HEK293 (cell line): ENCODE measurements around the gene TXLNA.

Experiments
- CTCF ChIA-PET: fragments of 350-600 bp; formaldehyde crosslinking; extraction: SDS; loops from one replicate; lab custom pipeline; 2021; ENCODE audit warnings: antibody characterized with exemption; lab: Yijun Ruan, JAX
- POLR2A ChIA-PET: fragments of 300-600 bp; formaldehyde crosslinking; extraction: SDS; loops from one replicate; lab custom pipeline; 2020; ENCODE audit warnings: antibody characterized with exemption, inconsistent platforms; lab: Yijun Ruan, JAX
- H3K27ac ChIP-seq: fragments of 200-500 bp; sonication (Bioruptor generic); 2 replicates; pipeline ENCODE4 v1.5.1; 2014; ENCODE audit warnings: low read depth, low read length, control low read depth, inconsistent platforms; ENCODE audit errors: extremely low read depth
- H3K36me3 ChIP-seq, 2 experiments: fragments of 200-500 bp in 1 of 2; sonication (Bioruptor generic) in 1 of 2; 1 replicate in 1 of 2; 2 replicates in 1 of 2; pipeline ENCODE4 v1.5.1; 2014 to 2017; ENCODE audit warnings: inconsistent platforms in 2 of 2, low read length in 2 of 2; ENCODE audit not compliant: control insufficient read depth in 2 of 2, insufficient read depth in 1 of 2
- H3K4me1 ChIP-seq: fragments of 200-500 bp; sonication (Bioruptor generic); 2 replicates; pipeline ENCODE4 v1.5.1; 2014; ENCODE audit warnings: mild to moderate bottlenecking, low read length, inconsistent platforms; ENCODE audit not compliant: control insufficient read depth, insufficient read depth
- H3K4me3 ChIP-seq: 2 replicates; pipeline ENCODE4 v1.5.1; 2011; ENCODE audit warnings: low read depth, mild to moderate bottlenecking, control low read depth, low read length, moderate library complexity
- H3K9me3 ChIP-seq: fragments of 200-500 bp; sonication (Bioruptor generic); 2 replicates; pipeline ENCODE4 v1.5.1; 2014; ENCODE audit warnings: low read depth, low read length, inconsistent platforms; ENCODE audit not compliant: control insufficient read depth, insufficient read depth
- KLF1 ChIP-seq: fragments of 450-650 bp; formaldehyde crosslinking; IDR thresholded peaks from 2 replicates; pipeline ENCODE4 v1.5.1; 2016; ENCODE audit warnings: missing biosample characterization, missing genetic modification characterization
- ZBTB17 ChIP-seq: fragments of 450-650 bp; formaldehyde crosslinking; IDR thresholded peaks from 2 replicates; pipeline ENCODE4 v1.5.1; 2016; ENCODE audit warnings: missing biosample characterization, missing genetic modification characterization
- ZFP41 ChIP-seq: fragments of 450-650 bp; formaldehyde crosslinking; IDR thresholded peaks from 2 replicates; pipeline ENCODE4 v1.5.1; 2016; ENCODE audit warnings: missing biosample characterization, missing genetic modification characterization, borderline replicate concordance
- ZNF140 ChIP-seq: fragments of 450-650 bp; formaldehyde crosslinking; IDR thresholded peaks from 2 replicates; pipeline ENCODE4 v1.5.1; 2016; ENCODE audit warnings: missing biosample characterization, missing genetic modification characterization
- ZNF157 ChIP-seq: fragments of 450-650 bp; formaldehyde crosslinking; IDR thresholded peaks from 2 replicates; pipeline ENCODE4 v1.5.1; 2016; ENCODE audit warnings: missing biosample characterization, missing genetic modification characterization
- ZNF19 ChIP-seq: fragments of 450-650 bp; formaldehyde crosslinking; IDR thresholded peaks from 2 replicates; pipeline ENCODE4; 2016; ENCODE audit warnings: missing biosample characterization, missing genetic modification characterization, low read depth
- ZNF2 ChIP-seq: fragments of 450-650 bp; formaldehyde crosslinking; IDR thresholded peaks from 2 replicates; pipeline ENCODE4 v1.5.1; 2016; ENCODE audit warnings: missing biosample characterization, missing genetic modification characterization
- ZNF76 ChIP-seq: fragments of 450-650 bp; formaldehyde crosslinking; IDR thresholded peaks from 2 replicates; pipeline ENCODE4; 2016; ENCODE audit warnings: low read depth, missing biosample characterization, missing genetic modification characterization, borderline replicate concordance
- ZXDB ChIP-seq: fragments of 450-650 bp; formaldehyde crosslinking; IDR thresholded peaks from 2 replicates; pipeline ENCODE4 v1.5.1; 2016; ENCODE audit warnings: missing biosample characterization, missing genetic modification characterization
- TF ChIP-seq, protein P1 (sequence below): fragments of 450-650 bp; formaldehyde crosslinking; optimal IDR thresholded peaks from 2 replicates; pipeline ENCODE3; 2016; ENCODE audit warnings: missing biosample characterization, mild to moderate bottlenecking, missing genetic modification characterization
- TF ChIP-seq, protein P2 (sequence below): fragments of 450-650 bp; formaldehyde crosslinking; IDR thresholded peaks from 2 replicates; pipeline ENCODE4 v1.5.0; 2017; ENCODE audit warnings: missing biosample characterization, missing genetic modification characterization, borderline replicate concordance
- TF ChIP-seq, protein P3 (sequence below): fragments of 450-650 bp; formaldehyde crosslinking; IDR thresholded peaks from 2 replicates; pipeline ENCODE4 v1.5.1; 2016; ENCODE audit warnings: missing biosample characterization, missing genetic modification characterization
- TF ChIP-seq, protein P4 (sequence below): fragments of 450-650 bp; formaldehyde crosslinking; IDR thresholded peaks from 2 replicates; pipeline ENCODE4; 2016; ENCODE audit warnings: missing biosample characterization, missing genetic modification characterization
- TF ChIP-seq, protein P5 (sequence below): fragments of 450-650 bp; formaldehyde crosslinking; IDR thresholded peaks from 2 replicates; pipeline ENCODE4 v1.5.1; 2016; ENCODE audit warnings: missing biosample characterization, missing genetic modification characterization
- TF ChIP-seq, protein P6 (sequence below): fragments of 450-650 bp; formaldehyde crosslinking; conservative IDR thresholded peaks from 2 replicates; pipeline ENCODE4 v1.5.1; 2016; ENCODE audit warnings: low read depth, missing biosample characterization, missing genetic modification characterization
- TF ChIP-seq, protein P7 (sequence below): fragments of 450-650 bp; formaldehyde crosslinking; IDR thresholded peaks from 2 replicates; pipeline ENCODE4 v1.5.1; 2016; ENCODE audit warnings: missing biosample characterization, missing genetic modification characterization
- TF ChIP-seq, protein P8 (sequence below): fragments of 450-650 bp; formaldehyde crosslinking; IDR thresholded peaks from 2 replicates; pipeline ENCODE4 v1.5.1; 2016; ENCODE audit warnings: missing biosample characterization, missing genetic modification characterization

TXLNA gene

DNA sequence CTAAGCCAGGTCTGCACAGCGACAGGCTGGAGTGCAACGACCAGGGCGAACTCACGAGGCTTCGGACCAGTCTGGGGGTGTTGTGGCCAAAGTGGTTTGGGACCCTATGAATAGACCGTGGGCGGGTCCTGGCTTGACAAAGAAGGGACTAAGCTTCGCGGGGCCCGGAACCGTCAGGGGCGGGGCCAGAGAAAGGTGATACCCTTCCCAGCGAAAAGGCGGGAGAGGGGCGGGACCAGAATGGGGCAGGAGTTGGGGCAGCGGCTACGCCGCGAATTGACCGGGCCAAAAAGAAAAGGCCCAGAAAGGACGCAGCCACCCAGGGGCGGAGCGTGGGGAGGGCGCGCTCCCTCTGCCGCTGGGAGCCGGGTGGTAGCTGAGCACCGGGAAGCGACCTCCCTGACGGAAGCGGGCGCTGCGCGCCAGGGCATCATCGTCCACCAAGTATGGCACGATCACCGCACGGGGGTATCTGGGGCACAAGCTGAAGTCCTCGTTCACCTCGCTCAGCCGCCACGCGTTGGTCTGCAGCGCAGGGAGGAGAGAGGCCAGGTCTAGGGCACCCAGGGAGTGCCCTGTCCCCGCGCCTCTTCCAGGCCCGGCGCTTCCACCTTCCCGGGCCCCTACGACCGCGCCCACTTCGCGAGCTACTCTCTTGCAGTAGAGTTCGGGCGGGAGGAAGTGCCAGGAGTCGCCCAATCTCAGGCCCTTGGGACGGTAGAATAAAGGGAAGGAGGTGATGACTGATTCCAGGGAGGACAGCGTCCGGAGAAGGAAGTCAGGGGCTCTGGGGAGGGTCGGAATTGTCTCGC is 60.9 kb downstream of the TXLNA start (continued):
- TF ChIP-seq ZXDB (tag by site-specific recombination) (0 out of 2 replicates have a peak, but pooled peaks have one; percentile 25), ZNF140 (tag by site-specific recombination) (peak; percentile 30; the same call in 1 of the 2 replicates), KLF1 (tag by site-specific recombination) (peak; percentile 34; the same call in 1 of the 2 replicates)
- TF ChIP-seq, protein P1, sequence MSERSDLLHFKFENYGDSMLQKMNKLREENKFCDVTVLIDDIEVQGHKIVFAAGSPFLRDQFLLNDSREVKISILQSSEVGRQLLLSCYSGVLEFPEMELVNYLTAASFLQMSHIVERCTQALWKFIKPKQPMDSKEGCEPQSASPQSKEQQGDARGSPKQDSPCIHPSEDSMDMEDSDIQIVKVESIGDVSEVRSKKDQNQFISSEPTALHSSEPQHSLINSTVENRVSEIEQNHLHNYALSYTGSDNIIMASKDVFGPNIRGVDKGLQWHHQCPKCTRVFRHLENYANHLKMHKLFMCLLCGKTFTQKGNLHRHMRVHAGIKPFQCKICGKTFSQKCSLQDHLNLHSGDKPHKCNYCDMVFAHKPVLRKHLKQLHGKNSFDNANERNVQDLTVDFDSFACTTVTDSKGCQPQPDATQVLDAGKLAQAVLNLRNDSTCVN (tag by site-specific recombination): peak; percentile 40

DNA sequence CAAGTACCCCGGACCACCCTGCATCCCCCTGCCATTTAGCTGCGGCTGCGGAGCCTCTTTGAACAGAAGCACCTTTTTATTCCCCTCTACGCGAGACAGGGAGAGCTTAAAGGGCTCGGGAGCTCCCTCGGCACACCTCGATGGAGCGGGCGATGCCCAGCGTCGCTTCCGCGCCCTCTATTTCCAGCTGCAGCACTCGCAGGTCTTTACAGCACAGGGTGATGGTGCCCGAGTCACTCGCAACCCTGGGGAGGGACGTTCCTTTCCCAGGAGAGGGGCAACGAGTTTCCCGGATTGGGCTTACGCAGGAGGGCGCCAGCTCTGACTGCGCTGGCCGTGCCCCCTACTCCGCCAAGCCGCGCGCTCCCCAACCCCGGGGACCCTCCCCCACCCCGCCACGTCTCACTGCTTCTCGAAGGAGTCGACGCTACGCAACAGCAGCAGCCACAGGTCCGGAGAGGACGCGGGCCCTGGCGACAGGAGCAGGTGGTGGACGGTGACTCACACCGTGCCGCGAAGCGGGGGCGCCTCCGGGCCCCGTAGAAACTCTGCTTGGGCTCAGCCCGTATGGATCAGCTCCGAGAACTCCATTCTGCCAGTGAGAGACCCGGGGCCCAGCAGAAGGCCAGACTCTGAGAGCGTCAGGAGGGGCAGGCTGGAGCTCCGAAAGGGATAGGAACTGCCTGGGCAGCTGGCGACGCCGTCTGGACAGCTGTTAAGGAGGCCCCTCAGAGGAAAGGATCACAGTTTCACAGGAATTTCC is 61.7 kb downstream of the TXLNA start:
- CTCF ChIA-PET: interaction anchor here (0.6 to 5.9 kb wide), 4 partner anchors 7 to 13 kb away, joined by 3 to 33 read pairs (median 4); partner anchors contain the start of gene FAM167B
- Histone ChIP-seq H3K9me3 (no peaks in the 10 kb centered on the region), H3K4me1 (no peaks in the 10 kb centered on the region), H3K36me3 (no peaks in the 10 kb centered on the region), H3K4me3 (no peak overlapping the region), H3K27ac (no peak overlapping the region)
- POLR2A ChIA-PET: interaction anchor here (0.6 to 1.6 kb wide), 3 partner anchors 10 to 62 kb away, joined by 3 to 6 read pairs (median 5); partner anchors contain the start of gene TXLNA
- TF ChIP-seq ZNF76 (tag by site-specific recombination): no peak
- no peak for TF ChIP-seq ZNF2 (tag by site-specific recombination)
- TF ChIP-seq, protein P2, sequence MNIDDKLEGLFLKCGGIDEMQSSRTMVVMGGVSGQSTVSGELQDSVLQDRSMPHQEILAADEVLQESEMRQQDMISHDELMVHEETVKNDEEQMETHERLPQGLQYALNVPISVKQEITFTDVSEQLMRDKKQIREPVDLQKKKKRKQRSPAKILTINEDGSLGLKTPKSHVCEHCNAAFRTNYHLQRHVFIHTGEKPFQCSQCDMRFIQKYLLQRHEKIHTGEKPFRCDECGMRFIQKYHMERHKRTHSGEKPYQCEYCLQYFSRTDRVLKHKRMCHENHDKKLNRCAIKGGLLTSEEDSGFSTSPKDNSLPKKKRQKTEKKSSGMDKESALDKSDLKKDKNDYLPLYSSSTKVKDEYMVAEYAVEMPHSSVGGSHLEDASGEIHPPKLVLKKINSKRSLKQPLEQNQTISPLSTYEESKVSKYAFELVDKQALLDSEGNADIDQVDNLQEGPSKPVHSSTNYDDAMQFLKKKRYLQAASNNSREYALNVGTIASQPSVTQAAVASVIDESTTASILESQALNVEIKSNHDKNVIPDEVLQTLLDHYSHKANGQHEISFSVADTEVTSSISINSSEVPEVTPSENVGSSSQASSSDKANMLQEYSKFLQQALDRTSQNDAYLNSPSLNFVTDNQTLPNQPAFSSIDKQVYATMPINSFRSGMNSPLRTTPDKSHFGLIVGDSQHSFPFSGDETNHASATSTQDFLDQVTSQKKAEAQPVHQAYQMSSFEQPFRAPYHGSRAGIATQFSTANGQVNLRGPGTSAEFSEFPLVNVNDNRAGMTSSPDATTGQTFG (tag by site-specific recombination): no peak
- TF ChIP-seq, protein P3, sequence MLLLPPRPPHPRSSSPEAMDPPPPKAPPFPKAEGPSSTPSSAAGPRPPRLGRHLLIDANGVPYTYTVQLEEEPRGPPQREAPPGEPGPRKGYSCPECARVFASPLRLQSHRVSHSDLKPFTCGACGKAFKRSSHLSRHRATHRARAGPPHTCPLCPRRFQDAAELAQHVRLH (tag by site-specific recombination): no peak
- TF ChIP-seq, protein P4, sequence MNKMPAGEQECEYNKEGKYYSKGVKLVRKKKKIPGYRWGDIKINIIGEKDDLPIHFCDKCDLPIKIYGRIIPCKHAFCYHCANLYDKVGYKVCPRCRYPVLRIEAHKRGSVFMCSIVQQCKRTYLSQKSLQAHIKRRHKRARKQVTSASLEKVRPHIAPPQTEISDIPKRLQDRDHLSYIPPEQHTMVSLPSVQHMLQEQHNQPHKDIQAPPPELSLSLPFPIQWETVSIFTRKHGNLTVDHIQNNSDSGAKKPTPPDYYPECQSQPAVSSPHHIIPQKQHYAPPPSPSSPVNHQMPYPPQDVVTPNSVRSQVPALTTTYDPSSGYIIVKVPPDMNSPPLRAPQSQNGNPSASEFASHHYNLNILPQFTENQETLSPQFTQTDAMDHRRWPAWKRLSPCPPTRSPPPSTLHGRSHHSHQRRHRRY (tag by site-specific recombination): no peak
- TF ChIP-seq, protein P5, sequence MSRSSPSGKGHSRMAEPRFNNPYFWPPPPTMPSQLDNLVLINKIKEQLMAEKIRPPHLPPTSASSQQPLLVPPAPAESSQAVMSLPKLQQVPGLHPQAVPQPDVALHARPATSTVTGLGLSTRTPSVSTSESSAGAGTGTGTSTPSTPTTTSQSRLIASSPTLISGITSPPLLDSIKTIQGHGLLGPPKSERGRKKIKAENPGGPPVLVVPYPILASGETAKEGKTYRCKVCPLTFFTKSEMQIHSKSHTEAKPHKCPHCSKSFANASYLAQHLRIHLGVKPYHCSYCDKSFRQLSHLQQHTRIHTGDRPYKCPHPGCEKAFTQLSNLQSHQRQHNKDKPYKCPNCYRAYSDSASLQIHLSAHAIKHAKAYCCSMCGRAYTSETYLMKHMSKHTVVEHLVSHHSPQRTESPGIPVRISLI (tag by site-specific recombination): no peak
- no peak for TF ChIP-seq ZBTB17 (tag by site-specific recombination)
- TF ChIP-seq ZNF19 (tag by site-specific recombination): no peak
- no peak for TF ChIP-seq ZFP41 (tag by site-specific recombination)
- TF ChIP-seq ZNF157: no peak
- TF ChIP-seq, protein P6, sequence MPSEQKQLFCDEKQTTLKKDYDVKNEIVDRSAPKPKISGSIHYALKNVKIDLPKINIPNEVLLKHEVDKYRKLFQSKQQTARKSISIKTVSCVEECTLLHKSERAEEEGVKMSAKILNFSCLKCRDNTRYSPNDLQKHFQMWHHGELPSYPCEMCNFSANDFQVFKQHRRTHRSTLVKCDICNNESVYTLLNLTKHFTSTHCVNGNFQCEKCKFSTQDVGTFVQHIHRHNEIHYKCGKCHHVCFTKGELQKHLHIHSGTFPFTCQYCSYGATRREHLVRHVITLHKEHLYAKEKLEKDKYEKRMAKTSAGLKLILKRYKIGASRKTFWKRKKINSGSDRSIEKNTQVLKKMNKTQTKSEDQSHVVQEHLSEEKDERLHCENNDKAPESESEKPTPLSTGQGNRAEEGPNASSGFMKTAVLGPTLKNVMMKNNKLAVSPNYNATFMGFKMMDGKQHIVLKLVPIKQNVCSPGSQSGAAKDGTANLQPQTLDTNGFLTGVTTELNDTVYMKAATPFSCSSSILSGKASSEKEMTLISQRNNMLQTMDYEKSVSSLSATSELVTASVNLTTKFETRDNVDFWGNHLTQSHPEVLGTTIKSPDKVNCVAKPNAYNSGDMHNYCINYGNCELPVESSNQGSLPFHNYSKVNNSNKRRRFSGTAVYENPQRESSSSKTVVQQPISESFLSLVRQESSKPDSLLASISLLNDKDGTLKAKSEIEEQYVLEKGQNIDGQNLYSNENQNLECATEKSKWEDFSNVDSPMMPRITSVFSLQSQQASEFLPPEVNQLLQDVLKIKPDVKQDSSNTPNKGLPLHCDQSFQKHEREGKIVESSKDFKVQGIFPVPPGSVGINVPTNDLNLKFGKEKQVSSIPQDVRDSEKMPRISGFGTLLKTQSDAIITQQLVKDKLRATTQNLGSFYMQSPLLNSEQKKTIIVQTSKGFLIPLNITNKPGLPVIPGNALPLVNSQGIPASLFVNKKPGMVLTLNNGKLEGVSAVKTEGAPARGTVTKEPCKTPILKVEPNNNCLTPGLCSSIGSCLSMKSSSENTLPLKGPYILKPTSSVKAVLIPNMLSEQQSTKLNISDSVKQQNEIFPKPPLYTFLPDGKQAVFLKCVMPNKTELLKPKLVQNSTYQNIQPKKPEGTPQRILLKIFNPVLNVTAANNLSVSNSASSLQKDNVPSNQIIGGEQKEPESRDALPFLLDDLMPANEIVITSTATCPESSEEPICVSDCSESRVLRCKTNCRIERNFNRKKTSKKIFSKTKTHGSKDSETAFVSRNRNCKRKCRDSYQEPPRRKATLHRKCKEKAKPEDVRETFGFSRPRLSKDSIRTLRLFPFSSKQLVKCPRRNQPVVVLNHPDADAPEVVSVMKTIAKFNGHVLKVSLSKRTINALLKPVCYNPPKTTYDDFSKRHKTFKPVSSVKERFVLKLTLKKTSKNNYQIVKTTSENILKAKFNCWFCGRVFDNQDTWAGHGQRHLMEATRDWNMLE (tag by site-specific recombination): no peak
- TF ChIP-seq, protein P7, sequence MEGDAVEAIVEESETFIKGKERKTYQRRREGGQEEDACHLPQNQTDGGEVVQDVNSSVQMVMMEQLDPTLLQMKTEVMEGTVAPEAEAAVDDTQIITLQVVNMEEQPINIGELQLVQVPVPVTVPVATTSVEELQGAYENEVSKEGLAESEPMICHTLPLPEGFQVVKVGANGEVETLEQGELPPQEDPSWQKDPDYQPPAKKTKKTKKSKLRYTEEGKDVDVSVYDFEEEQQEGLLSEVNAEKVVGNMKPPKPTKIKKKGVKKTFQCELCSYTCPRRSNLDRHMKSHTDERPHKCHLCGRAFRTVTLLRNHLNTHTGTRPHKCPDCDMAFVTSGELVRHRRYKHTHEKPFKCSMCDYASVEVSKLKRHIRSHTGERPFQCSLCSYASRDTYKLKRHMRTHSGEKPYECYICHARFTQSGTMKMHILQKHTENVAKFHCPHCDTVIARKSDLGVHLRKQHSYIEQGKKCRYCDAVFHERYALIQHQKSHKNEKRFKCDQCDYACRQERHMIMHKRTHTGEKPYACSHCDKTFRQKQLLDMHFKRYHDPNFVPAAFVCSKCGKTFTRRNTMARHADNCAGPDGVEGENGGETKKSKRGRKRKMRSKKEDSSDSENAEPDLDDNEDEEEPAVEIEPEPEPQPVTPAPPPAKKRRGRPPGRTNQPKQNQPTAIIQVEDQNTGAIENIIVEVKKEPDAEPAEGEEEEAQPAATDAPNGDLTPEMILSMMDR (tag by site-specific recombination): no peak
- TF ChIP-seq, protein P8, sequence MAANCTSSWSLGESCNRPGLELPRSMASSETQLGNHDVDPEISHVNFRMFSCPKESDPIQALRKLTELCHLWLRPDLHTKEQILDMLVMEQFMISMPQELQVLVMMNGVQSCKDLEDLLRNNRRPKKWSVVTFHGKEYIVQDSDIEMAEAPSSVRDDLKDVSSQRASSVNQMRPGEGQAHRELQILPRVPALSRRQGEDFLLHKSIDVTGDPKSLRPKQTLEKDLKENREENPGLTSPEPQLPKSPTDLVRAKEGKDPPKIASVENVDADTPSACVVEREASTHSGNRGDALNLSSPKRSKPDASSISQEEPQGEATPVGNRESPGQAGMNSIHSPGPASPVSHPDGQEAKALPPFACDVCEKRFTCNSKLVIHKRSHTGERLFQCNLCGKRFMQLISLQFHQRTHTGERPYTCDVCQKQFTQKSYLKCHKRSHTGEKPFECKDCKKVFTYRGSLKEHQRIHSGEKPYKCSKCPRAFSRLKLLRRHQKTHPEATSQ (tag by site-specific recombination): no peak
